HEK293 (cell line): Measurements from ENCODE around the gene IGSF9.

Source experiments
- CTCF ChIP-seq: fragments of 450-650 bp; formaldehyde crosslinking; IDR thresholded peaks from 2 replicates; pipeline ENCODE4 v1.5.1; 2016; ENCODE audit warnings: missing biosample characterization, missing genetic modification characterization
- REST ChIP-seq: fragments of 450-650 bp; formaldehyde crosslinking; IDR thresholded peaks from 2 replicates; pipeline ENCODE4 v1.5.1; 2016; ENCODE audit warnings: missing biosample characterization, missing genetic modification characterization
- ZFP37 ChIP-seq: fragments of 450-650 bp; formaldehyde crosslinking; IDR thresholded peaks from 2 replicates; pipeline ENCODE4 v1.5.1; 2016; ENCODE audit warnings: missing biosample characterization, missing genetic modification characterization
- ZNF10 ChIP-seq: fragments of 450-650 bp; formaldehyde crosslinking; IDR thresholded peaks from 2 replicates; pipeline ENCODE4 v1.5.1; 2017; ENCODE audit warnings: missing biosample characterization, missing genetic modification characterization
- ZNF335 ChIP-seq: fragments of 450-650 bp; formaldehyde crosslinking; conservative IDR thresholded peaks from 2 replicates; pipeline ENCODE4 v1.5.1; 2016; ENCODE audit warnings: missing biosample characterization, missing genetic modification characterization
- ZNF366 ChIP-seq: fragments of 450-650 bp; formaldehyde crosslinking; conservative IDR thresholded peaks from 2 replicates; pipeline ENCODE4 v1.5.1; 2016; ENCODE audit warnings: missing biosample characterization, missing genetic modification characterization
- ZNF398 ChIP-seq: fragments of 450-650 bp; formaldehyde crosslinking; IDR thresholded peaks from 2 replicates; pipeline ENCODE4 v1.5.1; 2017; ENCODE audit warnings: missing biosample characterization, missing genetic modification characterization
- ZNF555 ChIP-seq: fragments of 450-650 bp; formaldehyde crosslinking; conservative IDR thresholded peaks from 2 replicates; pipeline ENCODE4 v1.5.1; 2017; ENCODE audit warnings: missing biosample characterization, mild to moderate bottlenecking, missing genetic modification characterization, inconsistent platforms
- ZNF664 ChIP-seq: fragments of 450-650 bp; formaldehyde crosslinking; IDR thresholded peaks from 2 replicates; pipeline ENCODE4 v1.5.1; 2016; ENCODE audit warnings: missing biosample characterization, missing genetic modification characterization
- ZNF704 ChIP-seq: fragments of 450-650 bp; formaldehyde crosslinking; IDR thresholded peaks from 2 replicates; pipeline ENCODE4 v1.5.1; 2016; ENCODE audit warnings: missing biosample characterization, missing genetic modification characterization
- ZNF785 ChIP-seq: fragments of 450-650 bp; formaldehyde crosslinking; IDR thresholded peaks from 2 replicates; pipeline ENCODE4 v1.5.1; 2016; ENCODE audit warnings: missing biosample characterization, missing genetic modification characterization
- TF ChIP-seq, protein P1 (sequence below): fragments of 450-650 bp; formaldehyde crosslinking; IDR thresholded peaks from 2 replicates; pipeline ENCODE4 v1.5.1; 2016; ENCODE audit warnings: missing biosample characterization, missing genetic modification characterization, low read depth
- TF ChIP-seq, protein P2 (sequence below): fragments of 450-650 bp; formaldehyde crosslinking; IDR thresholded peaks from 2 replicates; pipeline ENCODE4 v1.5.1; 2016; ENCODE audit warnings: missing biosample characterization, missing genetic modification characterization
- TF ChIP-seq, protein P3 (sequence below): sonication (generic); formaldehyde crosslinking; IDR thresholded peaks from 2 replicates; pipeline ENCODE4 v1.8.1; 2022; ENCODE audit warnings: mild to moderate bottlenecking, moderate library complexity, missing genetic modification reagents

DNA sequence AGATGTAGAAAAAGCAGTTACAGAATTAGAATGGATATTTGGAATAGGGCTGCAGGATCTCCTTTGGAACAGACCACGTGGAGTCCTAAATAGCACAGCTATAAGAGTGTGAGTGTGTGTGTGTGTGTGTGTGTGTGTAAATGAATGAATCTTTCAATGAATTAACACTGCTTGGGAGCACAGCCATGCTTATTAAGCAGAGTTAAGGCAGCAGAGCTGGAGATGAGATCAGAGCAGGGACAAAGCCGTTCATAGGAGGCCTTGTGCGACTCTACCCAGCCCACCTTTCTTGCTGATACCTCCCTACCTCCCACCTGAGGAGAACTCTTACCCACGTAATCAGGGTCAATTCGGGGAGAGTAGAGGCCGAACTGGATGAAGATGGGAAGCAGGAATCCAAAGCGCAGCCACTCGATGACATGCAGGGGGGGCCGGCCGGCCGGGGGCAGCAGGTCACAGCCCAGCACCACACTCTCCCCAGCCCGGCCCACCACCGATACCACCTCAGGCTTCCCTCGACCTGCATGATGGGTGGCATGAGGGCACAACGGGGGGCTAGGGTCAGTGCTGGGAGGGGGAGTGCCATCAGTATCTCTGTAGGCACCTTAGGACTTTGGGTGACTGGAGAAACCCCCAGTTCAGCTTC, 2.7 kb downstream of the IGSF9 start:
- TF ChIP-seq, protein P1, sequence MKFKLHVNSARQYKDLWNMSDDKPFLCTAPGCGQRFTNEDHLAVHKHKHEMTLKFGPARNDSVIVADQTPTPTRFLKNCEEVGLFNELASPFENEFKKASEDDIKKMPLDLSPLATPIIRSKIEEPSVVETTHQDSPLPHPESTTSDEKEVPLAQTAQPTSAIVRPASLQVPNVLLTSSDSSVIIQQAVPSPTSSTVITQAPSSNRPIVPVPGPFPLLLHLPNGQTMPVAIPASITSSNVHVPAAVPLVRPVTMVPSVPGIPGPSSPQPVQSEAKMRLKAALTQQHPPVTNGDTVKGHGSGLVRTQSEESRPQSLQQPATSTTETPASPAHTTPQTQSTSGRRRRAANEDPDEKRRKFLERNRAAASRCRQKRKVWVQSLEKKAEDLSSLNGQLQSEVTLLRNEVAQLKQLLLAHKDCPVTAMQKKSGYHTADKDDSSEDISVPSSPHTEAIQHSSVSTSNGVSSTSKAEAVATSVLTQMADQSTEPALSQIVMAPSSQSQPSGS (tag by site-specific recombination): no peak
- TF ChIP-seq ZNF10 (tag by site-specific recombination) (no peak), ZNF555 (tag by site-specific recombination) (no peak), ZNF398 (tag by site-specific recombination) (no peak), ZNF366 (tag by site-specific recombination) (no peak), CTCF (tag by site-specific recombination) (no peak), ZNF785 (no peak), ZNF335 (tag by site-specific recombination) (no peak), ZNF704 (tag by site-specific recombination) (no peak), ZNF664 (tag by site-specific recombination) (no peak), ZFP37 (no peak), REST (tag by site-specific recombination) (no peak)
- TF ChIP-seq, protein P2, sequence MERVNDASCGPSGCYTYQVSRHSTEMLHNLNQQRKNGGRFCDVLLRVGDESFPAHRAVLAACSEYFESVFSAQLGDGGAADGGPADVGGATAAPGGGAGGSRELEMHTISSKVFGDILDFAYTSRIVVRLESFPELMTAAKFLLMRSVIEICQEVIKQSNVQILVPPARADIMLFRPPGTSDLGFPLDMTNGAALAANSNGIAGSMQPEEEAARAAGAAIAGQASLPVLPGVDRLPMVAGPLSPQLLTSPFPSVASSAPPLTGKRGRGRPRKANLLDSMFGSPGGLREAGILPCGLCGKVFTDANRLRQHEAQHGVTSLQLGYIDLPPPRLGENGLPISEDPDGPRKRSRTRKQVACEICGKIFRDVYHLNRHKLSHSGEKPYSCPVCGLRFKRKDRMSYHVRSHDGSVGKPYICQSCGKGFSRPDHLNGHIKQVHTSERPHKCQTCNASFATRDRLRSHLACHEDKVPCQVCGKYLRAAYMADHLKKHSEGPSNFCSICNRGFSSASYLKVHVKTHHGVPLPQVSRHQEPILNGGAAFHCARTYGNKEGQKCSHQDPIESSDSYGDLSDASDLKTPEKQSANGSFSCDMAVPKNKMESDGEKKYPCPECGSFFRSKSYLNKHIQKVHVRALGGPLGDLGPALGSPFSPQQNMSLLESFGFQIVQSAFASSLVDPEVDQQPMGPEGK (tag by site-specific recombination): no peak
- TF ChIP-seq, protein P3, sequence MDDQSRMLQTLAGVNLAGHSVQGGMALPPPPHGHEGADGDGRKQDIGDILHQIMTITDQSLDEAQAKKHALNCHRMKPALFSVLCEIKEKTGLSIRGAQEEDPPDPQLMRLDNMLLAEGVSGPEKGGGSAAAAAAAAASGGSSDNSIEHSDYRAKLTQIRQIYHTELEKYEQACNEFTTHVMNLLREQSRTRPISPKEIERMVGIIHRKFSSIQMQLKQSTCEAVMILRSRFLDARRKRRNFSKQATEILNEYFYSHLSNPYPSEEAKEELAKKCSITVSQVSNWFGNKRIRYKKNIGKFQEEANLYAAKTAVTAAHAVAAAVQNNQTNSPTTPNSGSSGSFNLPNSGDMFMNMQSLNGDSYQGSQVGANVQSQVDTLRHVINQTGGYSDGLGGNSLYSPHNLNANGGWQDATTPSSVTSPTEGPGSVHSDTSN (CRISPR knock-in tag): no peak
